GM12873 (cell line): ENCODE measurements around the gene ZNF121.

Experiments used
- TF ChIP-seq, protein P1 (sequence below): IDR thresholded peaks from 2 replicates; pipeline ENCODE4 v1.5.1; 2012; ENCODE audit warnings: low read depth, mild to moderate bottlenecking, moderate library complexity, low read length, control low read depth; ENCODE audit not compliant: insufficient read depth; ENCODE audit errors: missing control alignments

ZNF121 gene

DNA sequence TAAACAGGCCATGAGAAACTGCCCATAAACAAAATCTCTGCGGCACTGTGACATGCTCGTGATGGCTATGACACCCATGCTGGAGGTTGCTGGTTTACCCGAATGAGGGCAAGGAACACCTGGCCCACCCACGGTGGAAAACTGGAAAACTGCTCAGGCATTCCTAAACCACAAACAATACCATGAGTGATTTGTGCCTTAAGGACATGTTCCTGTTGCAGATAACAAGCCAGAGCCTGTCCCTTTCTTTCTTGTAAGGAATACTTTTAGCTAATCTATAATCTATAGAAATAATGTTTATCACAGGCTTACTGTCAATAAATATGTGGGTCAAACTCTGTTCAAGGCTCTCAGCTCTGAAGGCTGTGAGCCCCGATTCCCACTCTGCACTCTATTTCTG, 24.6 kb upstream of the ZNF121 start:
- TF ChIP-seq, protein P1, sequence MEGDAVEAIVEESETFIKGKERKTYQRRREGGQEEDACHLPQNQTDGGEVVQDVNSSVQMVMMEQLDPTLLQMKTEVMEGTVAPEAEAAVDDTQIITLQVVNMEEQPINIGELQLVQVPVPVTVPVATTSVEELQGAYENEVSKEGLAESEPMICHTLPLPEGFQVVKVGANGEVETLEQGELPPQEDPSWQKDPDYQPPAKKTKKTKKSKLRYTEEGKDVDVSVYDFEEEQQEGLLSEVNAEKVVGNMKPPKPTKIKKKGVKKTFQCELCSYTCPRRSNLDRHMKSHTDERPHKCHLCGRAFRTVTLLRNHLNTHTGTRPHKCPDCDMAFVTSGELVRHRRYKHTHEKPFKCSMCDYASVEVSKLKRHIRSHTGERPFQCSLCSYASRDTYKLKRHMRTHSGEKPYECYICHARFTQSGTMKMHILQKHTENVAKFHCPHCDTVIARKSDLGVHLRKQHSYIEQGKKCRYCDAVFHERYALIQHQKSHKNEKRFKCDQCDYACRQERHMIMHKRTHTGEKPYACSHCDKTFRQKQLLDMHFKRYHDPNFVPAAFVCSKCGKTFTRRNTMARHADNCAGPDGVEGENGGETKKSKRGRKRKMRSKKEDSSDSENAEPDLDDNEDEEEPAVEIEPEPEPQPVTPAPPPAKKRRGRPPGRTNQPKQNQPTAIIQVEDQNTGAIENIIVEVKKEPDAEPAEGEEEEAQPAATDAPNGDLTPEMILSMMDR: no peak

- TF ChIP-seq, protein P1: no peak
Observed at GRCh38 chr19:9597027-9597426, 12.7 kb upstream of the ZNF121 start.

GRCh38 chr19:9586764-9587163, 2.5 kb upstream of the ZNF121 start:
- TF ChIP-seq, protein P1: peak; percentile 77

DNA sequence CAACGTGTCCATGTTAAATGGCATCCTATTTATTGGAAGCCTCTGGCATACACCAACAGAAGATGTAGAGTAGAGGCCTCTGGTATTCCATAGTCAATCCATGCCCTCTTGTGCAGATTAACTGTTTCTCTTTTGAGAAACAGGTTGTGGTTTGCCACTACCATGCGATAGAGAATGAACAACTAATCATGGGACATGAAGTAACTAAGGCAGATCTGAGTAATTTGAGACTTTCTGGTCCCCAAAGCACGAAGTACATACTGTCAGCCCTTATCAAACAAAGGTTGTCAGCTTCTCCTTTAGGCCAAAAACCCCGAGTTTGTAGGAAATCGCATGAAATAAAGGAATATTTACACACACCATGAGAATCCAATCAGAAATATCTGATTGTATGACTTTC, 3.6 kb downstream of the ZNF121 start:
- TF ChIP-seq, protein P1: no peak

DNA sequence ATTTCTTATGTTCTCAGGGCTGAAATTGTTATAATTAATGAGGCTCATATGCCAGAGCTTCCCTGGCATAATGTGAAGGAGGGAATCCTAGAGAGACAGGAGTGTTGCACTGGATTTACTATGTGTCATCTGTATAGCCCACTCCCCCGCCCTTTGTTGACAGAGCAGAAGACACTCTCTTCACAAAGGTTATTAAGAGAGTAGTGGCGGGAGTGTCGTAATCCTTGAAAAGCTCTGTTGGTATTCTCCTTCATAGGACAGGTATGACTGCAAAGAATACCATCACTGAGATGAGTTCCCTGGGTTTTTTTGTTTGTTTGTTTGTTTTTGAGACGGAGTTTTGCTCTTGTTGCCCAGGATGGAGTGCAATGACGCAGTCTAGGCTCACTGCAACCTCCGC, 14.0 kb downstream of the ZNF121 start:
- TF ChIP-seq, protein P1: no peak

- TF ChIP-seq, protein P1: peak; percentile 16
Observed at GRCh38 chr19:9566729-9567128, 17.6 kb downstream of the ZNF121 start.

GRCh38 chr19:9565900-9566705, 18.2 kb downstream of the ZNF121 start:
- TF ChIP-seq, protein P1: no peak
